Tibial artery (tissue), 4 donors: ENCODE data around the gene TNFRSF1A.

ENCODE experiments used
- DNase-seq, 2 donors: peaks; one replicate each; pipeline ENCODE4 v3.0.0-alpha.2; 2019
- H3K27ac ChIP-seq, 2 donors: fragments of 200-600 bp; sonication (generic) in 1 of 2; 1 replicate in 1 of 2; 2 replicates in 1 of 2; pipeline ENCODE4 v1.5.1; 2018 to 2019; ENCODE audit warnings: mild to moderate bottlenecking in 1 of 2
- H3K27me3 ChIP-seq, 2 donors: fragments of 200-600 bp; sonication (generic) in 1 of 2; one replicate each; pipeline versions ENCODE4 v1.5.1 to v1.6.0; 2016 to 2019
- H3K36me3 ChIP-seq, 3 donors: fragments of 200-600 bp; sonication (generic) in 2 of 3; one replicate each; pipeline ENCODE4 v1.5.1; 2016 to 2019; ENCODE audit warnings: mild to moderate bottlenecking in 2 of 3
- H3K4me1 ChIP-seq, 4 donors: fragments of 200-600 bp; sonication (generic) in 2 of 4; 1 replicate in 3 of 4; 2 replicates in 1 of 4; pipeline ENCODE4 v1.5.1; 2016 to 2019
- H3K4me3 ChIP-seq, 2 donors: fragments of 200-600 bp; sonication (generic) in 1 of 2; 1 replicate in 1 of 2; 2 replicates in 1 of 2; pipeline ENCODE4 v1.5.1; 2018 to 2019; ENCODE audit warnings: mild to moderate bottlenecking in 2 of 2
- H3K9me3 ChIP-seq, 3 donors: fragments of 200-600 bp; sonication (generic) in 1 of 3; one replicate each; pipeline ENCODE4 v1.5.1; 2016 to 2019
- intact Hi-C: fragments of 100-400 bp; cut with DNase I; formaldehyde crosslinking; loops from one replicate; pipeline ENCODE4 v1.15.0; 2023; ENCODE audit warnings: low total_unique reads
- TF ChIP-seq, protein P1 (sequence below), 2 experiments: fragments of 200-600 bp in 1 of 2; fragments of 450-650 bp in 1 of 2; IDR thresholded peaks; one replicate each; pipeline ENCODE4 v1.5.1; 2017 to 2019; ENCODE audit warnings: antibody characterized with exemption in 2 of 2, mild to moderate bottlenecking in 1 of 2, moderate library complexity in 1 of 2

Gene TNFRSF1A

DNA sequence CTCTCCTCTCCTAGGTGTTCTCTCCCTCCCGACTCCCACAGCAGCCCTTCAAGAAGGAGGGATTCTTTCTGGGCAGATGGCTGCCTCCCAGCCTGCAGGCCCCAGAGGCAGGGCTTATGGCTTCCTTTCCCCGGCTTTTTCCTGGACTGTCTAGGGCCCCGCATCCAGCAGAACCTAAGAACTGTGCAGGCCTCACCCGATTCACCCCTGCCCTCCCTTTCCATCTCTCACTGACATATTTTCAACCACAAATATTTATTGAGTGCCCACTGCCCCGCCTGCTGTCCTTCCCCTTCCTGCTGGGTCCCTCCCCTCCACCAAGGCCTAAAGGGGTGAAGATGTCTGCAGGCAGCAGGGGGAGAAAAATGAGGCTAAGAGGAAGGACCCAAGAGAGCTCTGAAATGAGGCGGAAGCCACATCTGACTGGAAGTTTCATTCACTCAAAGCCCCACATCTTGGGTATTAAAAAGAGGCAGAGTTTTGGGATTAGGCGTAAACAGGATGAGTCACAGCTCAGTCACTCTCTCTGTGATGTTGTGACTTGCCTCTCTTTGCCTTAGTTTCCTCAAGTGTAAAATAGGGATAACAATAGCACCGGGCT is 30.6 kb upstream of the TNFRSF1A start:
- Histone ChIP-seq H3K4me3 (no peak overlapping the region), H3K36me3 (no peaks in the 10 kb centered on the region), H3K27me3 (no peaks in the 10 kb centered on the region), H3K9me3 (no peaks in the 10 kb centered on the region), H3K27ac (peak overlapping the region; percentile 54 to 62), H3K4me1 (peaks cover 0 to 47% (median 28%) of the 10 kb centered on the region in 4 donors)
- DNase-seq: peak in 1 of 2 donors; percentile 48
- TF ChIP-seq, protein P1, sequence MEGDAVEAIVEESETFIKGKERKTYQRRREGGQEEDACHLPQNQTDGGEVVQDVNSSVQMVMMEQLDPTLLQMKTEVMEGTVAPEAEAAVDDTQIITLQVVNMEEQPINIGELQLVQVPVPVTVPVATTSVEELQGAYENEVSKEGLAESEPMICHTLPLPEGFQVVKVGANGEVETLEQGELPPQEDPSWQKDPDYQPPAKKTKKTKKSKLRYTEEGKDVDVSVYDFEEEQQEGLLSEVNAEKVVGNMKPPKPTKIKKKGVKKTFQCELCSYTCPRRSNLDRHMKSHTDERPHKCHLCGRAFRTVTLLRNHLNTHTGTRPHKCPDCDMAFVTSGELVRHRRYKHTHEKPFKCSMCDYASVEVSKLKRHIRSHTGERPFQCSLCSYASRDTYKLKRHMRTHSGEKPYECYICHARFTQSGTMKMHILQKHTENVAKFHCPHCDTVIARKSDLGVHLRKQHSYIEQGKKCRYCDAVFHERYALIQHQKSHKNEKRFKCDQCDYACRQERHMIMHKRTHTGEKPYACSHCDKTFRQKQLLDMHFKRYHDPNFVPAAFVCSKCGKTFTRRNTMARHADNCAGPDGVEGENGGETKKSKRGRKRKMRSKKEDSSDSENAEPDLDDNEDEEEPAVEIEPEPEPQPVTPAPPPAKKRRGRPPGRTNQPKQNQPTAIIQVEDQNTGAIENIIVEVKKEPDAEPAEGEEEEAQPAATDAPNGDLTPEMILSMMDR (IDR thresholded peaks at IDR 0.05): no peak
- intact Hi-C loops: no loop called here

DNA sequence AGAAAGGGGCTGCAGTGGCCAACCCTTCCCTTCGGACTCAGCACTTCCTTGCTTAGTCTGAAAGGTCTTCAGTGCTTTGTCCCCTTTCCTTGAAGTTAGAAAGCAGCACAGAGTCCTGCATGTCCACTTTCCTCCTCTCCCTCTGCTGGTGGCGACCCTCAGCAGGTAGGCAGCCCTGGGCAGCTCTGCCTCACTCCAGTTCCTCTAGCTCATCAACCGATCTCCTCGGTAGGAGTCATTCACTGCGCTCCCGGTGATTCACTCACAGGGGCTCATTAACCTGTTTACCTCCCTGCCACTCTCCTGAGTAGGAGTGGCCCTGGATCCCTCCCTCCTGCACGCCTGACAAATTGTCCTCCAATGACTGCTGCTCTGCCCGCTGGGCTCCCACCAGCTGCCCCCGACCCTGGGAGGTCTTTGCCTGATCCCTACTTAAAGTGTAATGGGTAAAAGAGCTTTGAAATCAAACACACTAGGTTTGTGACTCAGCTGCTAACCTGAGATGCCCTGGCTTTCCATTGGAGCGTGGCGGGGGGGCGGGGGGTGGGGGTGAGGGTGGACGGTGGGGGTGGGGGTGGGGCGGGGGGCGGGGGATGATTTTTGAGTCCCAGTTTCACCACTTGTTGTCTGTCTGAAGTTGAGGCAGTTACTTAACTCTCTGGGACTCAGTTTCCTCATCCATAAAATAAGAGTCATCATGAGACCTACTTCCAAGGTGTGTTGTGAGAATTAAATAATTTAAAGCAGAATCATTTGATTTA is 29.3 kb upstream of the TNFRSF1A start:
- Histone ChIP-seq H3K27ac (peak overlapping the region; percentile 3 to 54), H3K4me1 (peaks cover 0 to 34% (median 14%) of the 10 kb centered on the region in 4 donors), H3K36me3 (no peaks in the 10 kb centered on the region), H3K27me3 (no peaks in the 10 kb centered on the region), H3K9me3 (no peaks in the 10 kb centered on the region), H3K4me3 (no peak overlapping the region)
- no peak for DNase-seq
- TF ChIP-seq, protein P1 (IDR thresholded peaks at IDR 0.05): no peak
- intact Hi-C loops: no loop called here

DNA sequence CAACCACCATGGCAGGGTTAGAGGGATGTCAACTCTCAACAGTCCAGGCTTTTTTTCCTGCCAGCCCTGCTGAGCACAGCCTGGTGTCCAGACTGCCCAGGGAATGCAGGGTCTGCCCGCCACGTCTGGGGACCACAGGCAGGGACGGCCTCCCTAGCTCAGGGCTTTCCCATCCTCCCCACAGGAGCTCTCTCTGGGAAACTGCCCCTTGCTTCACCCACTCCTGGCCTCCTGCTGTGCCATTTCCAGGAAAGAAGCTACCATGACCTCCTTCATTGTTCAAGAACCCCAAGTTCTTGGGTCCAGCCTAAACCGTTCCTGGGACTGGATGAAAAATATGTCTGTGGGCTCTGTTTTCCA is 28.7 kb upstream of the TNFRSF1A start:
- DNase-seq: no peak
- Histone ChIP-seq H3K9me3 (no peaks in the 10 kb centered on the region), H3K27ac (peak overlapping the region; percentile 3 to 16), H3K36me3 (no peaks in the 10 kb centered on the region), H3K4me1 (peaks cover 0 to 28% (median 8%) of the 10 kb centered on the region in 4 donors), H3K27me3 (no peaks in the 10 kb centered on the region), H3K4me3 (no peak overlapping the region)
- TF ChIP-seq, protein P1 (IDR thresholded peaks at IDR 0.05): no peak
- intact Hi-C loops: no loop called here

DNA sequence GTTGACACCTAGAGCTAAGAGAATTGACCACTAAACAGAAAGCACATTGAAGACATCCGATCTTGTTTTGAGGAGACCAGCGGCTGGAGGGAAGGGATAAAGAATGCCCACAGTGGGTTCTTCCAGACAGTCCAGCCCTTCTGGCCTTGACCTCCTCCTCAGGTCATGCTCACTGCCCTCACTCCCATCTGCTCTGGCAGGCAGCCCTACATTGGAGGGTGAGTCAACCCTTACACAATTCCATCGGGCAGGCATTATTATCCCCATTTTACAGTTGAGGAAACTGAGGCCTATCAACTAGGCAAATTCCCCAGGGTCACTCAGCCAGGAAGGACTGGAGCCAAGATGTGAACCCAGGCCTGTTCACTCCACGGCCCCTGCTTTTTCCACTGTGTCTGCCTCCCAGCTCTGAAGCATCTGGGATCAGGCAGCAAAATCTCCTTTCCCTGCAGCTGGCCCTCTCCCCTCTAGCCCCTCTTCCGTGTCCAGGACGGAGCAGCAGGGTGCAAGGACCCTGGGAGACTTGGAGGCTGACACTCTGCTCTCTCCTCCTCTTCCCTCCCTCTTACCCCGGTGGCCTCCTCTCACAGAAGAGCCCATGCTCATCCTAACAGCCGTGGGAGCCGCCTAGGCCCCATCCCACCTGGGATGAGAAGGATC is 28.2 kb upstream of the TNFRSF1A start:
- no peak overlapping the region for H3K4me3 ChIP-seq
- no peaks in the 10 kb centered on the region for H3K36me3 ChIP-seq
- H3K9me3 ChIP-seq: no peaks in the 10 kb centered on the region
- no peak overlapping the region for H3K27ac ChIP-seq
- no peak for DNase-seq
- H3K27me3 ChIP-seq: no peaks in the 10 kb centered on the region
- TF ChIP-seq, protein P1 (IDR thresholded peaks at IDR 0.05): no peak
- peaks cover 0 to 24% (median 6%) of the 10 kb centered on the region in 4 donors for H3K4me1 ChIP-seq
- intact Hi-C loops: no loop called here

DNA sequence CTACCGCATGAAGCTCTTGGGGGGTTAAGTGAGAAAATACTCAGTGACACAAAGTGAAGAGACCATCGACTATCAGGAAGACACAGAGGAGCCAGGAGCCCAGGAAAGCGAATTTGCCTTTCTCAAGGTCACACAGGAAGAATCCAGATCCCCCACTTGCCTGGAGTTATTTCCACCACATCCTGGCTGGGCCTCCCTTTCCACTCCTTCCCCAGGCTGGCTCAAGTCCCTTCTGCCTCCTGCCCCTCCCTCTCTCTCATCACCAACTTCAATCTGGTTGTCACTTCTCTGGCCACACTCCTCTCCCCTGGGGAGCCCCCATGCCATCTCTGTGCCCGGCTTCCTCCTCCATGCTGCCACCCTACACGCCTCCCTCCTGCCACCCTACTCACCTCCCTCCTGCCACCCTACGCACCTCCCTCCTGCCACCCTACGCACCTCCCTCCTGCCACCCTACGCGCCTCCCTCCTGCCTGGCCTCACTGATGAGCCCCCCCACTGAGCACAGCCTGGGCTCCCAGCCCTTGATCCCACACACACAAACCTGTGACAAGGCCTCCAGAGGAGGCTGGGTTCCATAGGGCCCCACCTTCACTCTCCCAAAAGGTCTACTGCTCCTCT is 27.1 kb upstream of the TNFRSF1A start:
- Histone ChIP-seq H3K27ac (no peak overlapping the region), H3K4me1 (peaks cover 0 to 24% (median 6%) of the 10 kb centered on the region in 4 donors), H3K27me3 (no peaks in the 10 kb centered on the region), H3K9me3 (no peaks in the 10 kb centered on the region), H3K36me3 (no peaks in the 10 kb centered on the region), H3K4me3 (no peak overlapping the region)
- intact Hi-C loops: no loop called here
- TF ChIP-seq, protein P1 (IDR thresholded peaks at IDR 0.05): no peak
- no peak for DNase-seq
